OCI-M2 (cell line): ENCODE measurements around the gene SEC24B.
"Not testable (repeated sequence)": the region's sequence is repeated elsewhere in the genome, so short reads cannot be mapped to it uniquely, and the experiment has no call there.

Source experiments
- DNase-seq: peaks from one replicate; lab custom pipeline; 2025; ENCODE audit not compliant: unreplicated experiment; lab: John Stamatoyannopoulos, UW

SEC24B gene

DNA sequence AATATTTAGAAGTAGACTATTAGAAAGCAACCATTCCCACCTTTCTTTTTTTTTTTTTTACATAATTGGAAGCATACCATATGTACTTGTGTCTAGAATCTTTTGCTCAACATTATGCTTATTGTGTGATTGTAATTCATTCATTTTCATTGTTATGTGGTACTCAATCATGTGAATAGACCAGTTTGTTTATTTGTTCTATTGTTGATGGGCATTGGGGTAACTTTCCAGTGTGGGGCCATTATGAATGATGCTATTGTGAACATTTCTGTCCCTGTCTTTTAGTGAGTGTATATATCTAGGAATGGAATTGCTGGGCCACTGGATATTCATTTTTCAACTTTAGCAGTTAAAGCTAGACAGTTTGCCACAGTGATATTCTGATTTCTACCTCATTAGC is 63.9 kb downstream of the SEC24B start:
- DNase-seq: no peak

DNA sequence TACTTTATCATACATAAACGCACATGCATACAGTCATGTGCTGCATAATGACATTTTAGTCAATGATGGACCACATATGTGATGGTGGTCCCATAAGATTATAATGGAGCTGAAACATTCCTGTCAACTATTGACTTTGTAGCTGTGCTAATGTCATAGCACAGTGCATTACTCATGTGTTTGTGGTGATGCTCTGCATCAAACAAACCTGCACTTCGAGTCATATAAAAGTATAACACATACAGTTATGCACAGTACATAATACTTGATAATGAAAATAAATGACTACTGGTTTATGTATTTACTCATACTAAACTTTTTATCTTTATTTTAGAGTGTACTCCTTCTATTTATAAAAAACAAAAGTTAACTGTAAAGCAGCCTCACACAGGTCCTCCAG is 65.9 kb downstream of the SEC24B start:
- no peak for DNase-seq

DNA sequence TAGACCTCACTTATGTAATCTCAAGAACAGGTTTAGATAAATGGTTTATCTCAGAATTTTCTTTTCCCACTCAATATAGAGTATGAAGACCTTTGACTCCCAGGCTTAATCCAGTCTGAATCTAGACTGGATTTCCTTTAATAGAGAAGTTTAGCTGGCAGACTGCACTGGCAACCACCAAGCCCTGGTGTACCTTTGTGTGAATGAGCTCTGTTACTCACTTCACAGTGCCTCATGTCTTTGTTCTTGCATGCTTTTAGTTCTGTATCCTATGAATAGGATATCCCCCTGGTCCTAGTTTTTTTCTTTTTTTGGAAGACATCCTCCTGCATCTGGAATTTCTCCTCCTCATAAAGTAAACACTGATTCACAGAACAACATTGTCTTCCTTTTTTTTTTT is 73.3 kb downstream of the SEC24B start:
- no peak for DNase-seq

DNA sequence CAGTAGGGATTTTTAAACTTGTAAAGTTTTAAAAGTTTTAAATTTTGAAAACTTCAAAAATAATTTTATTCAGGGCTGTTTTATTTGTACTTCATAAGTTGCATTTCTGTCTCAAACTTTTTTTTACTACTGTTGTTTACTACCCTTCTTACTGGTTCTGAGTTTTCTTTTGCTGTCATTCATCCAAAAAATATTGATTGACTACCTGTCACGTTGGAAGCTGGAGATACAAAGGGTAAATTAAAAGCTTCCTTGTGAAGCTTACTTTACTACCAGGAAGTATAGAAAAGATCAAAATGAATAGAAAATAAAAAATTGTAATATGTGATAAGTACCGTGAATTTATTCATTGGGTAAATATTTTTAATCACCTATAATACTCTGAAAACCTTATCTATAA is 77.1 kb downstream of the SEC24B start:
- DNase-seq: no peak

DNA sequence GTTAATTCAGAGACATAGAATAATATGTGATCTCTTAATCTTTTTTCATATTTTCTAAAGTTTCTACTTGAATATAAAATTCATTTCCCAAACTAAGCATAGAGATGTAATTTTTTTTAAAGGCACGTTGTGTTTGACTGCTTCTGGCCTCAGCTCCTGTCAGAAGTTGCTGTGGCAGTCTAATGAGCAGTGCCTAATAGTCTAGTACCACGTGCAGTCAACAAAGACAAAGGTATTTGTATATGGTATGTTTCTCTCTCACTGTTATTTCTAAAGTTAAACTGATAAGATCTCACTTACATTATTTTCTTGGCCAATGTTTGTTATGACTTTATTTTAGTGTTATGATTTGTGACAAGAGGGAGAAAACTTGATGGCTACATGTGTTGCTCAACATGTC is 77.8 kb downstream of the SEC24B start:
- DNase-seq: no peak

DNA sequence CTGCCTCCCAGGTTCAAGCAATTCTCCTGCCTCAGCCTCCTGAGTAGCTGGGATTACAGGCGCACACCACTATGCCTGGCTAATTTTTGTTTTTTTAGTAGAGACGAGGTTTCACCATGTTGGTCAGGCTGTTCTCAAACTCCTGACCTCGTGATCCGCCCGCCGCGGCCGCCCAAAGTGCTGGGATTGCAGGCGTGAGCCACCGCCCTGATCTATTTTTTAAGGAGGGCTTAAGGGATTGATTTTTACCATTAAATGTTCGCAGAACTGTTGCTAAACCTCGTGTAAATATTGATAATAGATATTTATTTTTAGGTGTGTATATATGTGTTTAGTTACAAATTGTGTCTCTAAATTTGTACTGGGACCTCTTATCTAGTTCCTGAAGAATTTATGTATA is 79.8 kb downstream of the SEC24B start:
- not testable (repeated sequence) for DNase-seq

DNA sequence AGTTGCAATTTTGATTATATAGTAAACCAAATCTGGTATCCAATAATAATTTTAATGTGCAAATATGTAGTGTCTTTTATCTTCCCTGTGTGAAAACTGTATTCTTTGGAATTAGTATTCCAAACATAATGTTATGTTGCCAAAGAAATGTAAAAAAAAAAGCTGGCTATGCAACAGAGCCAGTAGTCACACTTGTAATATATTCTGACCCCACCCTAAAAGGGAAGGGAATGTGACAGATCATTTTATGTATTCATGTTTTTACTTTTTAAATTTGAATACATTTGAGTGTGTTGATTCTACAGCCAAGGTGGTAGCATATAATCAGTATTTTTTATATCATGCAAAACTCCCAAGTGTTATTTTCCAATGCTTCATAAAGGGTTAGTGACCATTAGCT is 98.6 kb downstream of the SEC24B start:
- DNase-seq: no peak

DNA sequence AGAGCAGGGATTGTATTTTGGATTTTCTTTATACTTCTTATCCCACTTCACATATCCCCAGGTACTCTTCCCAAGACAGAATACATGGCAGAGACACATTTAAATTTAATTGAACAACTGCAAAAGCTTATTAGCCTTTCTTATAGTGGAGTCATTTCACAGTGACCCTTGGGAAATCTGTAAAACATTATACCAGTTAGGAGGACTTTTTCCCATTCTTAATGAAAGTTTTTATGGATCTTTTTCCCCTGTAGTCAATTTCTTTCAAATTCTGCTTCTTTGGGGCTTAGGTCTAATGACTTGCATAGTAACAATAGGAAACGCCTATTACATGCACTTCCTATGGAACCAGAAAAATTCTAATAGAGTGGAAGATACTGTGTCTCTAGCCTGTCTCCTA is 111.8 kb downstream of the SEC24B start:
- DNase-seq: no peak

DNA sequence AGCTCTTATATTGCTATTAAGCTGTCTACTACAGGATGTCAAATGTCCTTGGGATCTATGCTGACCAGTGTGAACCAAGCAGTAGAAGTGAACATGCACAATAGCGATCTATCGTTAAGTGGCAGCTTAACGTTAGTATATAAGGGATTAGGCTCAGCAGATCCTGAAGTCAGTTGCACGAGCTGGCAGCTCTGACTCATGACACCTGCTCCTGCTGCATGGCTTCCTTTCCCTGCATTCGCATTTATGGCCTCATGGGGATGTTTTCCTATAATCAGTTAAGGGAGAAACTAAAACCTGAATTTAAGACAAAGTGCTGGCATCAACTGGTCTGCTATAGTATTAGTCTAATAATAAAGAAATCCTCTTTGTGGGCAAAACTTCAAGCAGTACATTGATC is 113.8 kb downstream of the SEC24B start:
- no peak for DNase-seq

DNA sequence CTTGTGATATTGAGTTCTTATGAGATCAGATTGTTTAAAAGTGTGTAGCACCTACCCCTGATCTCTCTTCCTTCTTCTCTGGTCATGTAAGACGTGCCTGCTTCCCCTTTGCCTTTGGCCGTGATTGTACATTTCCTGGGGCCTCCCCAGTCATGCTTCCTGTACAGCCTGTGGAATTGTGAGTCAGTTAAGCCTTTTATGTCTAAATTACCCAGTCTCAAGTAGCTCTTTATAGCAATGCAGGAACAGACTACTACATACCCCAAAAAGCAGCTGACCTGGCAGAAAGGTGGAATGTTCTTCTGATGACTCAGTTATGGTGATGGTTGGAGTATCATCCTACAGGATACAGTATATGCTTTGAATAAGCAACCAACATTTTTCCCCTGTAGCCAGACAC is 115.0 kb downstream of the SEC24B start:
- DNase-seq: no peak

DNA sequence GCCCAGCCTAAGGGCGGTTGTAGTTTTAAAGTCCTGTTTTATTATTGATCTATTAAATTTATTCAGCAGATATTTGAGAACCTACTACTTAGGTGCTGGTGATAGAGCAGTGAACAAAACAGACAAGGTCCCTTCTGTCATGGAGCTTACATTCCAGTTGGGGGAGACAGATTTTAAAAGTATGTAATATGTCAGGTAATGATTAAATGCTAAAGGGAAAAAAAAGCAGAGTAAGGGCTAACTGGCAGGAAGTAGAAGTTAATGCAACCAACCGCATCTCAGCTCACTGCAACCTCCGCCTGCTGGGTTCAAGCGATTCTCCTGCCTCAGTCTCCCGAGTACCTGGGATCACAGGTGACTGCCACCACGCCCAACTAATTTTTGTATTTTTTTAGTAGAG is 118.6 kb downstream of the SEC24B start:
- no peak for DNase-seq

DNA sequence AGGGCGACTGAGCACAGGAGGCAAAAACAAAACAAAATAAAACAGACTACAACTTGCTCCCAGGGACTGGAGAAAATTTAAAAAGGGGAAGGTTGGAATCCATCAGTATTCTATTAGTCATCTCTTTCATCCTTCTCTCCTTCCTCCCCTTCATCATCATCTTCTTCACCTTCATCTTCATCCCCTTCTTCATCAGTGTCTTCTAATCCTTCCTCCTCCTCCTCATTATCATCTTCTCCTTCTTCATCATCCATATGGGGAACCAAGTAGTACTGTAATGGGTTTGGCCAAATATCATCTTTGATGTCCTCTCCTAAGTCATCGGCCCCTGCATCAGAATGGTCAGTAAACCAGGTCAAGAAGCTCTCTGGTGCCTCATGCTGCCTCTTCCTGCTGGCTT is 119.5 kb downstream of the SEC24B start:
- no peak for DNase-seq

DNA sequence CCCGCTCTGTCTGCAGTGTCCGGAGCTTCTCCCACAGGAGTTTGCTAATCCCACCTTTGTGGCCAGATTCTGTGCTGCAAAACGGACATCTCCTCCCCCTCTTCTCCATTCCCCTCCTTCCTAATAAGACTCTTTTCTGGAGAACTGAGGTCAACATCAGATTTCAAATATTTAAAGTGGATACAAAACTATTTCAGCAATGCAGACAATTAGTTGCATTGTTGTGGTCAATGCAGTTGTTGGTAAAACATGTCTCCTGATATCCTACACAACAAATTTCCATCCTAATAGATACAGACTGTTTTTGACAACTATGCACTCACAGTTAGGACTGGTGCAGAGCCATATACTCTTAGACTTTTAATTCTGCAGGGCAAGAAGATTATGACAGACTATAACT is 121.4 kb downstream of the SEC24B start:
- no peak for DNase-seq

DNA sequence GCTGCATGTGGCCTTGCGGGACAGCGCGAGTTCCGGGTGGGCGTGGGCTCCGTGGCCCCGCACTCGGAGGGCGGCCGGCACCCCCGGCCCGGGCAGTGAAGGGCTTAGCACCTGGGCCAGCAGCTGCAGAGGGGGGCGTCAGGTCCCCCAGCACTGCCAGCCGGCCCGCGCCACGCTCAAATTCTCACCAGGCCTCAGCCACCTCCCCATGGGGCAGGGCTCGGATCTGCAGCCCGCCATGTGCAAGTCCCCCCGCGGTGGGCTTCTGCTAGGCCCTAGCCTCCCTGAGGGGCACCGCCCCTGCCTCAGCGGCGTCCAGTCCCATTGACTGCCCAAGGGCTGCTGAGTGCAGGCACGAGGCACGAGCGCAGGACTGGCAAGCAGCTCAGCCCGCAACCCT is 123.8 kb downstream of the SEC24B start:
- DNase-seq: no peak

DNA sequence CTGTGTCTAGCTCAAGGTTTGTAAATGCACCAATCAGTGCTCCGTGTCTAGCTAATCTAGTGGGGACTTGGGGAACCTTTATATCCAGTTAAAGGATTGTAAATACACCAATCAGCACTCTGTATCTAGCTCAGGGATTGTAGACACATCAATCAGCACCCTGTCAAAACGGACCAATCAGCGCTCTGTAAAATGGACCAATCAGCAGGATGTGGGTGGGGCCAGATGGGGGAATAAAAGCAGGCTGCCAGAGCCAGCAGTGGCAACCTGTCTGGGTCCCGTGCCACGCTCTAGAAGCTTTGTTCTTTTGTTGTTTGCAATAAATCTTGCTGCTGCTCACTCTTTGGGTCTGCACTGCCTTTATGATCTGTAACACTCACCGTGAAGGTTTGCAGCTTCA is 124.5 kb downstream of the SEC24B start:
- not testable (repeated sequence) for DNase-seq

DNA sequence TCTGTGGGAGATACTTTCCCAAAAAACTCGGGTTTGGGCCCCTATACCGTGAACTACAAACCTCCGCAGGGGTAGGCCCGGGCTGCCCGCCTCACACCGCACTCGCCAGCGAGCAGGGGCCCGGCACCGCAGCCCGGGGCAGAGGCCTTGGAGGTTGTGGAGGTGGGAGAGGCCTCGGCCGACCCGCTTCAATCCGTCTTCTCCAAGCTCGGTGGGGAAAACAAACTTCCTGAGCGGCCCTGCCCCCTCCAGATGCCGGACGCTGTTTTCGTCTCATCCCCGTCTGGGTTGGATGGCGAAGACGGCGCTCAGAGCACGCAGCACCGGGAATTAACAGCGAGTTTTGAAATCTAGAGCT is 126.0 kb downstream of the SEC24B start:
- no peak for DNase-seq

DNA sequence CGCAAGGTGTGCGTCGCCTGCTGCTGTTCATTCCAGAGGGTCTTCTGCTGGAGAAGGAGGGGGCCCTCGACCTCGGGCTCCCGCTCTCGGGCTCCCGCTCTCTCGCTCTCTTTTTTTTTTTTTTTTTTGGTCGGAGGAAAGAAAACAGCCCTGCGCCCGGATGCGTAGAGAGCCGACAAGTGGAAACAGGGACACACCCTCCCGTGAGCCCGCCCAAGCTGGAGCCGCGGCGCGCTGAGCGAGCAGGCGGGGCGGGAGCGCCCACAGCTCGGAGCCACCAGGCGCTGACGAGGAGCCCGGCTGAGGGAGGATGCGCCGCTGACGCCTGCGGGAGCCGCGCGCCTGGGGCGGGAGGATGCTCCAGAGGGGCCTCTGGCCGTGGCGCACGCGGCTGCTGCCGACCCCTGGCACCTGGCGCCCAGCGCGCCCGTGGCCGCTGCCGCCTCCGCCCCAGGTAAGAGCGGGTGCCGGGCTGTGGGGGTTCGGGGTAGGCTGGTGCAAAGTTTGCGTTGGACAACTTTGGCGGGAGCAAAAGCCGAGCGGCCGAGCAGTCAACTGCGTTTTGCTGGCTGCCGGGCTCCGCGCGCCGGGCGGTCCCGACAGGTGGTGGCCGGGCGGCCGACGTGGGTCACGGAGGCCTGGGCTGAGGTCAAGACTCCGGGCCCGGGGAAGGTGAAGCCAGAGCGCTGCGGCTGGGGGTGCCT is 126.5 kb downstream of the SEC24B start, which contains the start of gene MCUB:
Gene MCUB, plus strand, starts transcription at position 264 of the 704 bp plus-strand sequence. Its CDS starts 92 bp downstream, at position 356.
- no peak for DNase-seq

DNA sequence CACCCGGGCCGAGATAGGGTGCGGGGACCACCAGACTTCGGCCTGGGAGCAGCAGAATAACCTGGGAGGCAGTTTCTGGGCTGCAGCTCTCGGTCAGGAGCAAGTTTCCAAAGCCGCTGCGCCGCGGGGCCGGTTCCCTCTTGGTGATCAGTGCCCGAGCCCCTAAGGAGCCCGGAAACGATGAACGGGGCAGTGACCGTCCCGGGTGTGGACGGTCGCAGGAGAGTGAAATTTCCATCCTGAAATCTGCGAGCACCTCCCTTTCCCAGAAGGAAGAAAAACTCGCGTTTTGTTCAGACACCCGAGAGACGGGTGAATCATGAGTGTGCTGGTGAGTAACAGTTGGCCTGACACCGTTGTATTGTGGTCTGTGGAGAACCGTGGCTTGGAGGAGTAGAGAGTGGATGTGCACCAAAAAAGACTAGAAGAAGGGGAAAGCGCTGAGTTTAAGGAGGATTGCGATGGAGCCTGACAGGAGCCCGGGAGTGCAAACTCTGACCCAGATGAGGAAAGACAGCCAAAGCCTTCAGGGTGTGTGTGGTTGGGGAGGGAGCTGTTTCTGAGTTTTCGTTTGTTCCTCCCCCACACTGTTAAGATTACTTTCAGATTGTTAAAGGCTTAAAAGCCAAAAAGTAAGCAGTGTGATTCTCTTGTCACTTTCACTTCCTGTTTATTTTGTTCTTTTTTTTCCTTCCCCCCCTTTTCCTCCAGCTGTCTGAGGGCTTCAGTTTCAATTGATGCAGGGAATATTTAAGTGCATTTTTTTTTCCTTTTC is 127.3 kb downstream of the SEC24B start:
- no peak for DNase-seq

DNA sequence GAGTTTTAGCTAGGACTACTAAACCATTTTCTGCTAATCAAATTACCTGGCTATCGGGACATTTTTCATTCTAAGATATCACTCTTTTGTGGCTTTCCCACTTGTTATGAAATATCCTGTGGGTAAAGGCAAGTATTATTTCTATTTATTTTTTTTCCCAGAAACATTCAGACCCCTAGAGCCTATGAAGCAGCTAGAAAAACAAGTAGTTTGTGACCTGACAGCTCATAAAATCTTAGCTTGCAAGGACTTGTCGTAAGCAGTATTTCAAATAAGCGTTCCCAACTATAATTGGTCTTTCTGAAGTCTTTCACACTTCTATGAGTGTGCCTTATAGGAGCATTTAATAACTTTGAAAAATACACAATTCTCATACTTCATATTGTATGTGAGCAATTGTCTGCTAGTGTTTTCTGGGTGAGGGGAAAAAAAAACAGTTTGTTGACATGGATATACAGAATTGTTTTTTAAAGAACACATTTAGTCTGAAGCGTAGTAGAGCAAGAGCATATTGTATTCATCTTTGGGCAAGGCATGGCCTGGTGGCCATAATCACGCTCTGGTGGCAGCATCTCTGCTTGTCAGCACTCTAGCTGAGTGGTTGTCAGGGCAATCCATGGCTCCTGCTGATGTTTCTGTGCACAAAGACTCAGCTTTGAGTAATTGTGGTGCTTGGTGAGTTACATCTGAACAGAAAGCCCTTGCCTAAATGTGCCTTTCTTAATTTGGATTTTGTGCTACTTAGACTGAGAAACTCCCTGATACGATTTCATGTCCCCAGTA is 129.0 kb downstream of the SEC24B start:
- DNase-seq: no peak

DNA sequence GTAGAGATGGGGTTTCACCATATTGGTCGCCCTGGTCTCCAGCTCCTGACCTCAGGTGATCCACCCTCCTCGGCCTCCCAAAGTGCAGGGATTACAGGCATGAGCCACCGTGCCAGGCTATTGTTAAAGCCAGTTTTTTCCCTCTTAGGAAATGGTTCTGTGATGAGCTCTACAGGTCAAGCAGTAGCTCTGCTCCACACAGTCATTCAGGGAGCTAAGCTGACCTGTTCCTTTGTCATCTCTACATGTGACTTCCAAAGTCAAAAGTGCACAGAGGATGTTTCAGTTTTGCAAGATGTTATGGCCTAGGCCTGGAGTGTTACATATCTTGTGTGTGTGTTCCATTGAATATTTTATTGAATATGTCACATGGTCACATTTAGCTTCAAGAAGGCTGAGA is 137.9 kb downstream of the SEC24B start:
- DNase-seq: no peak

DNA sequence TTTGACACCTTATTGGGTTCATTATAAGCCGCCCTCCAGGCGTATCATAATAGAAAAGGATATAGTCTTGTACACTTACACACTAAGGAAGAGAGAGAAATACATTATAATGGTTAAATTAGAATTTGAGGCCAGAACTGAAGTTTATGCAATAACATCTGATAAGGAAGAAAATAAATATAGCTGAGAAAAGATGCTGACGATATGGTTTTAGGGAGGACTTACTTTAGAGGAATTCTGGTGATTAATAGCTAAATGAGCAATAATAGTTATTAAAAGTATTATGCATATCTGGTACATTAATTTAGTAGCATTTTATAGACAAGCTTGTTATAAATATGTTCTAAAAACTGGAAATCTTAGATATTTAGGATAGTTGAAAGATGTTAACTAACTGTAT is 138.5 kb downstream of the SEC24B start:
- no peak for DNase-seq

DNA sequence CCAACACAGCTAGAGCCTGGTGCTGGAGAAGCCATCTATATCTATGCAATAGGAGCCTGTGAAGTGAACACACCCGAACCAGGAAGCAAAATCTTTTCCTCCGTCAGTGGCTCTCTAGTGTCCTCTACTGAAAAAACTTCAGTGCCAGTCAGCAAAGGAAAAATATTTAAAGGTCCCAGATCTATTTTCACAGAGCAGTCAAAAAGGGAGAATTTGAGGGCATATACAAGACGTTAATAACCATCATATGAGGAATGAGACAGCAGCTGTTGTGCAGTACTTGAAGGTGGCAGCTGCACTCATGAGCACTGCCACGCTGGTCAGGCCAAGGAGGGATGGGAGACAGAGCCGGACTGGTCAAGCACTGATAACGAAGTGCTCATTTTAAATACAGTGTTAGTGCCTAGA is 140.8 kb downstream of the SEC24B start:
- peak; percentile 66 for DNase-seq
